ENCODE results near the gene TOP1. TPM values are rescaled to one million over a fixed set of nuclear protein-coding genes. Genes with fewer than 3 reads are reported as not detected.

TOP1 gene
- total RNA-seq, 1 donor from 2014 or later, result 11.7 TPM

GRCh38 chr20:41143354-41143753 lies 114.7 kb downstream of the TOP1 start:
- no peak for DNase-seq (ENCODE audit: low read depth in 2 of 2)

GRCh38 chr20:41145317-41145716 lies 116.7 kb downstream of the TOP1 start:
- DNase-seq (ENCODE audit: low read depth in 2 of 2), result no peak

- DNase-seq (ENCODE audit: low read depth in 2 of 2), result peak; percentile 60 to 73
Measured at GRCh38 chr20:41145821-41146620, 117.4 kb downstream of the TOP1 start.

- DNase-seq (ENCODE audit: low read depth in 2 of 2), result peak in 1 of 2 donors; percentile 93
Measured at GRCh38 chr20:41147767-41148191, 119.2 kb downstream of the TOP1 start.

- no peak for DNase-seq (ENCODE audit: low read depth in 2 of 2)
Measured at GRCh38 chr20:41148942-41149341, 120.3 kb downstream of the TOP1 start.

- peak; percentile 69 to 95 for DNase-seq (ENCODE audit: low read depth in 2 of 2)
Measured at GRCh38 chr20:41150664-41151063, 122.0 kb downstream of the TOP1 start.

GRCh38 chr20:41151134-41151869 lies 122.7 kb downstream of the TOP1 start:
- DNase-seq (ENCODE audit: low read depth in 2 of 2), result peak in 1 of 2 donors; percentile 37

GRCh38 chr20:41152108-41152757 lies 123.6 kb downstream of the TOP1 start:
- peak in 1 of 2 donors; percentile 43 for DNase-seq (ENCODE audit: low read depth in 2 of 2)

- no peak for DNase-seq (ENCODE audit: low read depth in 2 of 2)
Measured at GRCh38 chr20:41154436-41155176, 126.0 kb downstream of the TOP1 start.

- no peak for DNase-seq (ENCODE audit: low read depth in 2 of 2)
Measured at GRCh38 chr20:41155261-41155660, 126.6 kb downstream of the TOP1 start.

- DNase-seq (ENCODE audit: low read depth in 2 of 2), result no peak
Measured at GRCh38 chr20:41158082-41158625, 129.5 kb downstream of the TOP1 start.

GRCh38 chr20:41159547-41159946 lies 130.9 kb downstream of the TOP1 start:
- DNase-seq (ENCODE audit: low read depth in 2 of 2), result no peak

GRCh38 chr20:41160686-41161085 lies 132.1 kb downstream of the TOP1 start:
- no peak for DNase-seq (ENCODE audit: low read depth in 2 of 2)

GRCh38 chr20:41161886-41162285 lies 133.3 kb downstream of the TOP1 start:
- DNase-seq (ENCODE audit: low read depth in 2 of 2), result no peak

- DNase-seq (ENCODE audit: low read depth in 2 of 2), result no peak
Measured at GRCh38 chr20:41162396-41162795, 133.8 kb downstream of the TOP1 start.

- no peak for DNase-seq (ENCODE audit: low read depth in 2 of 2)
Measured at GRCh38 chr20:41163821-41164220, 135.2 kb downstream of the TOP1 start.

- no peak for DNase-seq (ENCODE audit: low read depth in 2 of 2)
Measured at GRCh38 chr20:41165001-41165882, 136.6 kb downstream of the TOP1 start.

GRCh38 chr20:41166201-41167117 lies 137.8 kb downstream of the TOP1 start:
- DNase-seq (ENCODE audit: low read depth in 2 of 2), result no peak

GRCh38 chr20:41167118-41167470 lies 138.5 kb downstream of the TOP1 start:
- DNase-seq (ENCODE audit: low read depth in 2 of 2), result no peak

Measured in lung microvascular endothelial cell (primary cell).